Esophagus muscularis mucosa (tissue), 4 donors: Measurements from ENCODE around the gene ADAMTS2. TPM values are rescaled to one million over a fixed set of nuclear protein-coding genes. Genes with fewer than 3 reads are reported as not detected.

Experiments used
- DNase-seq: peaks from one replicate; pipeline ENCODE4 v3.0.0-alpha.2; 2017; ENCODE audit errors: extremely low spot score
- H3K27ac ChIP-seq, 4 donors: fragments of 200-600 bp; sonication (generic); replicated peaks in 1 of 4; 1 replicate in 3 of 4; 2 replicates in 1 of 4; pipeline ENCODE4 v1.5.1; 2016 to 2019; ENCODE audit warnings: mild to moderate bottlenecking in 1 of 4
- H3K27me3 ChIP-seq, 4 donors: fragments of 200-600 bp; sonication (generic); one replicate each; pipeline versions ENCODE4 v1.5.1 to v1.6.0; 2016 to 2019
- H3K36me3 ChIP-seq, 4 donors: fragments of 200-600 bp; sonication (generic); one replicate each; pipeline ENCODE4 v1.5.1; 2016 to 2019
- H3K4me1 ChIP-seq, 4 donors: fragments of 200-600 bp; sonication (generic); one replicate each; pipeline ENCODE4 v1.5.1; 2016 to 2019
- H3K4me3 ChIP-seq, 4 donors: fragments of 200-600 bp; sonication (generic); 1 replicate in 2 of 4; 2 replicates in 2 of 4; pipeline ENCODE4 v1.5.1; 2016 to 2019; ENCODE audit warnings: mild to moderate bottlenecking in 4 of 4, moderate library complexity in 1 of 4
- H3K9me3 ChIP-seq, 4 donors: fragments of 200-600 bp; sonication (generic); 1 replicate in 3 of 4; 2 replicates in 1 of 4; pipeline ENCODE4 v1.5.1; 2016 to 2019
- CTCF ChIP-seq, 3 experiments: fragments of 200-600 bp in 2 of 3; fragments of 450-650 bp in 1 of 3; sonication (generic) in 2 of 3; IDR thresholded peaks; one replicate each; pipeline ENCODE4 v1.5.1; 2017 to 2019; ENCODE audit warnings: antibody characterized with exemption in 3 of 3, mild to moderate bottlenecking in 2 of 3, moderate library complexity in 1 of 3
- EP300 ChIP-seq: sonication (generic); formaldehyde crosslinking; IDR thresholded peaks from one replicate; pipeline ENCODE4 v1.6.1; 2017; ENCODE audit warnings: antibody characterized with exemption
- POLR2A ChIP-seq: fragments of 450-650 bp; IDR thresholded peaks from one replicate; pipeline ENCODE4 v1.6.1; 2017; ENCODE audit warnings: antibody characterized with exemption, moderate library complexity, mild to moderate bottlenecking, low read depth
- POLR2AphosphoS5 ChIP-seq, 2 donors: sonication (generic); formaldehyde crosslinking; IDR thresholded peaks; one replicate each; pipeline ENCODE4 v1.6.1; 2017; ENCODE audit warnings: antibody characterized with exemption in 2 of 2
- WGBS: methylation state at CpG from one replicate; pipeline ENCODE4 v1.1.5; 2018; 5-methylcytosine and 5-hydroxymethylcytosine counted together
- intact Hi-C: fragments of 100-400 bp; cut with DNase I; formaldehyde crosslinking; loops from one replicate; pipeline ENCODE4 v1.15.1; 2023
- total RNA-seq, 4 donors: library from RNA; depleted of rRNA; stranded (reverse); fragments of >200 nt; gene quantifications; one replicate each; pipeline versions ENCODE4 v1.1.0 to v1.2.1, GENCODE V29; 2016

Gene ADAMTS2
- total RNA-seq, 4 donors from 2014 or later, result 17.8 to 31.8 (median 21.4) TPM

DNA sequence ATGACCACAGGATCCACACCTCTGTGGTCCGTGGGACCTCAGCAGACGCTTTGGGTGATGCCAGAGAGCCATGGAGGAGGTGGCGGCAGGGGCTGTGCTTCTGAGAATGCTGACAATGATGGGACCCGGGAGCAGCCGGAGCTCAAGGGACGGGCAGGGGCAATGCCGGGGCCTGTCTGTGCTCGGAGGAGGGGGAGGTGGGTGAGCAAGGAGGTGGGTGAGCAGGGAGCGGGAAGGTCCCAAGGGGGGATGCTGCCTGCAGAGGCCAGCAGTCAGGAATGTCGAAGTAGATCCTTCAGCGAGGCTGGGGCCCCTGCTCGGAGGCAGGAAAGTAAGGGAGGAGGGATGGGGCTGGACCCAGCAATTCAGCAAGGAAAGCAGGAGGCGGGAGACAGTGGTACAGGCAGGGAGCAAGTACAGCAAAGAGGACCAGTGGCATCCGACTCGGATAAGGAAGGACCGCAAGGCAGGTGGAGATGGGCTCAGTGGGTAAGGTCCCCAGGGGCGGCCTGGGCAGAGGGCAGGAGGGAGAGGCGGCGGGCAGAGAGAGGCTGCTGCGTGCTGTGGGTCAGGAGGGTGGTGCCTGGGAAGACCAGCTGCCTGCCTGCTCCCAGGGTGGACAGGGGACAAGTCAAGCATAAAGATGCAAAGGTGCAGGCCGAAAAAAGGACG lies 49.0 kb downstream of the ADAMTS2 start:
- H3K9me3 ChIP-seq, result no peaks in the 10 kb centered on the region
- intact Hi-C loops, result no loop called here
- TF ChIP-seq POLR2AphosphoS5 (IDR thresholded peaks at IDR 0.05), result no peak
- H3K36me3 ChIP-seq, result no peaks in the 10 kb centered on the region
- WGBS, result 92% methylated on average over 19 of the region's 22 CpGs
- H3K4me1 ChIP-seq, result peaks cover 7 to 29% (median 24%) of the 10 kb centered on the region in 4 donors
- no peak overlapping the region for H3K4me3 ChIP-seq
- H3K27me3 ChIP-seq, result no peaks in the 10 kb centered on the region
- DNase-seq, result no peak
- no peak overlapping the region for H3K27ac ChIP-seq

DNA sequence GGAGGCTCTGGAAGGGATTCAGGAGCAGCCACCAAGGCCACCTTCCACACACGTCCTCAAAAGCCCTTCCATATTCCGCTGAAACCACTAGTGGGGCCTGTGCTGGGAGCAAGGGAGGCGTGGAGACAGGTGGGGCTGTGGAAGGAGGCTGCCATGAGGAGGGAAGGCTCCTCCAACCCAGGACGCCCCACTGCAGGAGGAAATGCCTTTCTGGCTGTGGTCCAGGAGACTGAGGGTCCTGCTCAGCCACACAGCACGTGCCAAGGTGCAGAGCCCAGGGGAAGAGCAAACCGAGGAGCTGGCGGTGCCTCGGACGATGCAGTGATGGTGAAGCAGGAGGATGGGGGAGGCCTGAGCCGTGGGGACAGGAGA lies 49.5 kb downstream of the ADAMTS2 start:
- Histone ChIP-seq H3K9me3 (no peaks in the 10 kb centered on the region), H3K4me1 (peaks cover 7 to 23% (median 20%) of the 10 kb centered on the region in 4 donors), H3K36me3 (no peaks in the 10 kb centered on the region), H3K27ac (no peak overlapping the region), H3K27me3 (no peaks in the 10 kb centered on the region), H3K4me3 (no peak overlapping the region)
- intact Hi-C loops, result no loop called here
- no peak for DNase-seq
- 53% methylated on average over 3 of the region's 10 CpGs for WGBS
- TF ChIP-seq POLR2AphosphoS5 (IDR thresholded peaks at IDR 0.05) (no peak), EP300 (no peak), POLR2A (no peak), CTCF (IDR thresholded peaks at IDR 0.05) (no peak)

- no peaks in the 10 kb centered on the region for H3K36me3 ChIP-seq
- no peak overlapping the region for H3K4me3 ChIP-seq
- peaks cover 7 to 21% (median 19%) of the 10 kb centered on the region in 4 donors for H3K4me1 ChIP-seq
- no peak for DNase-seq
- 74% methylated on average over 19 of the region's 19 CpGs for WGBS
- intact Hi-C loops, result no loop called here
- no peaks in the 10 kb centered on the region for H3K27me3 ChIP-seq
- no peak for TF ChIP-seq EP300
- peak in 1 of 2 donors; percentile 54 for TF ChIP-seq POLR2AphosphoS5 (IDR thresholded peaks at IDR 0.05)
- no peak for TF ChIP-seq CTCF (IDR thresholded peaks at IDR 0.05)
- TF ChIP-seq POLR2A, result no peak
- peak overlapping the region in 2 of 4 donors; percentile 31 to 55 for H3K27ac ChIP-seq
- H3K9me3 ChIP-seq, result no peaks in the 10 kb centered on the region
These were observed 50.1 kb downstream of the ADAMTS2 start for GRCh38 chr5:179294891-179295777.

- no peak overlapping the region for H3K4me3 ChIP-seq
- H3K9me3 ChIP-seq, result no peaks in the 10 kb centered on the region
- no peaks in the 10 kb centered on the region for H3K36me3 ChIP-seq
- no peaks in the 10 kb centered on the region for H3K27me3 ChIP-seq
- intact Hi-C loops, result no loop called here
- peak overlapping the region in 2 of 4 donors; percentile 31 to 55 for H3K27ac ChIP-seq
- peaks cover 7 to 21% (median 19%) of the 10 kb centered on the region in 4 donors for H3K4me1 ChIP-seq
- 85% methylated on average over 7 of the region's 12 CpGs for WGBS
- no peak for DNase-seq
- TF ChIP-seq POLR2A (no peak), CTCF (IDR thresholded peaks at IDR 0.05) (no peak), EP300 (no peak), POLR2AphosphoS5 (IDR thresholded peaks at IDR 0.05) (no peak)
These were observed 51.0 kb downstream of the ADAMTS2 start for GRCh38 chr5:179294131-179294780.
